Central memory CD8-positive, alpha-beta T cell (primary cell): ENCODE data around the gene GRM5.
"Not testable (repeated sequence)": the region's sequence is repeated elsewhere in the genome, so short reads cannot be mapped to it uniquely, and the experiment has no call there.

ENCODE experiments used
- ATAC-seq: fragments of 150-1000 bp; cut with Tn5 transposase; replicated peaks from 2 replicates; pipeline ENCODE4 v1.10.0; 2022; ENCODE audit warnings: mild to moderate bottlenecking, moderate FRiP score, moderate number of reproducible peaks; ENCODE audit not compliant: poor library complexity, severe bottlenecking; ENCODE audit errors: extremely low read depth
- DNase-seq, 2 donors: peaks; one replicate each; pipeline ENCODE4 v3.0.0; 2021; ENCODE audit warnings: low spot score in 2 of 2
- H3K27ac Mint-ChIP-seq: one replicate; pipeline ENCODE4 v1.8.0; 2022; ENCODE audit warnings: low read depth, mild to moderate bottlenecking, moderate library complexity, mixed read lengths
- H3K27me3 Mint-ChIP-seq: one replicate; pipeline ENCODE4 v1.8.0; 2022; ENCODE audit warnings: mixed read lengths
- H3K36me3 Mint-ChIP-seq: one replicate; pipeline ENCODE4 v1.8.0; 2022; ENCODE audit warnings: mild to moderate bottlenecking, moderate library complexity, mixed read lengths; ENCODE audit not compliant: insufficient read depth
- H3K4me1 Mint-ChIP-seq: one replicate; pipeline ENCODE4 v1.8.0; 2022; ENCODE audit warnings: mixed read lengths
- H3K4me3 Mint-ChIP-seq: one replicate; pipeline ENCODE4 v1.8.0; 2022; ENCODE audit warnings: mild to moderate bottlenecking, moderate library complexity, mixed read lengths
- H3K9me3 Mint-ChIP-seq: one replicate; pipeline ENCODE4 v1.8.0; 2022; ENCODE audit warnings: mixed read lengths

GRM5 gene

DNA sequence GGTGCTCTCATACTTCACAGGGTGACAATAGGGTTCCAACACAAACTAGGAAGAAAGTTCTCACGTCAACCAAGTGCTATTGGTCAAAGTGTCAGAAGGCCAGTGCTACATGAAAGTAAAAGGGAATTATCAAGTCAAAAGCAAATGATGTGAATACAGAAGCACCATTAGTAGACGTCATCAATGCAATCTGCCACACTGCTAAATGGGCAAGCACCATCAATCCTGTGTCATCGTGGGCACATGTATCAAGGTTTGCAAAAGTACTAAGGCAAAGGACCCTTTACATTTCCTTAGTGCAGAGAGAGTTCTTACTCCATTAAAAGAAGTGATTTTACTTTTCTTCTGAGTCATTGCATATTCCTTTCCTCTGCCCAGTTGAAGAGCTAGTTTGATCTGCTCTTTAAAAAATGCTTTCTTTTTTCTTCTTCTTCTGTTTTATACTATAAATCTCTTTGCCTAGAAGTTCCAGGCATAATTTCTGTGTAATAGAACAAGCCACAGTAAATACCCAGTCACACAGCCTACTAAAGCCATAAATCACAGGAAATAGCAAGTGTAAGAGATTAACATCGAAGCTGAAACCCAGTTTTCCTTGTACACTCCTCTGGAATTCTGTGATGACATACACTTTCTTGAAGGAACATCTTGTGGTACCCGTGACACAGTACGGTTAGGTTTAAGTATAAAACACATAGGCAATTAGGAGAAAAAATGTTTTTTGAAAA, 21.8 kb downstream of the GRM5 start:
- not testable (repeated sequence) for DNase-seq, H3K27me3 Mint-ChIP-seq, H3K4me1 Mint-ChIP-seq, H3K9me3 Mint-ChIP-seq, ATAC-seq, H3K4me3 Mint-ChIP-seq, H3K27ac Mint-ChIP-seq, H3K36me3 Mint-ChIP-seq

GRCh38 chr11:89029671-89030070, 36.1 kb downstream of the GRM5 start:
- not testable (repeated sequence) for H3K27me3 Mint-ChIP-seq, H3K36me3 Mint-ChIP-seq, ATAC-seq, H3K27ac Mint-ChIP-seq, DNase-seq, H3K9me3 Mint-ChIP-seq, H3K4me1 Mint-ChIP-seq, H3K4me3 Mint-ChIP-seq

DNA sequence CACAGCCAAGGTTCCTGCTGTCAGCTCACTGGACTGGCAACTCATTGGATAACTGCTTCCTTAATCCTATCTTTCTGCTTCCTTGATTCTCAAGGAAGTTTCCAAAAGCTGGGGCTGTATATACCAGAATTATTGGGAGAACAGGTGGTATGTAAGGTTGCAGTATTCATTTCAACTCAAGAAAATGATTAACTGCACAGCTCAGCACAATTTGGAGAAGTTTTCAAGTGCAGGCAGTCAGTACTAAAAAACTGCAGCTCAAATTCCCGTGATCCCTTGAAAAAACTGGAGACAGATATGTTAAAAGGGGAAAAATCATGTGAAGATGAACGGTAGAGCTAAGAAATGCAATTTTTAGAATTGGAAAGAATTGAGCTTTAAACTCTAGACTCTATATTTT, 44.4 kb downstream of the GRM5 start:
- DNase-seq (no peak), ATAC-seq (no peak)
- no peaks in the 10 kb centered on the region for H3K4me1 Mint-ChIP-seq
- H3K27ac Mint-ChIP-seq = no peak overlapping the region
- H3K27me3 Mint-ChIP-seq = no peaks in the 10 kb centered on the region
- no peaks in the 10 kb centered on the region for H3K36me3 Mint-ChIP-seq
- H3K9me3 Mint-ChIP-seq = no peaks in the 10 kb centered on the region
- no peak overlapping the region for H3K4me3 Mint-ChIP-seq

- not testable (repeated sequence) for H3K36me3 Mint-ChIP-seq, ATAC-seq, H3K9me3 Mint-ChIP-seq, H3K4me3 Mint-ChIP-seq, H3K27me3 Mint-ChIP-seq, DNase-seq, H3K4me1 Mint-ChIP-seq, H3K27ac Mint-ChIP-seq
These were observed 45.8 kb downstream of the GRM5 start for GRCh38 chr11:89019827-89020547.

GRCh38 chr11:89016214-89016613, 49.6 kb downstream of the GRM5 start:
- ATAC-seq = no peak

GRCh38 chr11:89015614-89016013, 50.2 kb downstream of the GRM5 start:
- no peaks in the 10 kb centered on the region for H3K27me3 Mint-ChIP-seq
- H3K4me1 Mint-ChIP-seq = no peaks in the 10 kb centered on the region
- DNase-seq (no peak), ATAC-seq (no peak)
- no peaks in the 10 kb centered on the region for H3K36me3 Mint-ChIP-seq
- no peak overlapping the region for H3K4me3 Mint-ChIP-seq
- H3K27ac Mint-ChIP-seq = no peak overlapping the region
- H3K9me3 Mint-ChIP-seq = peaks cover 5% of the 10 kb centered on the region

More at GRCh38 chr11:89016214-89016613, 49.6 kb downstream of the GRM5 start:
- no peak for DNase-seq
- H3K4me1 Mint-ChIP-seq = no peaks in the 10 kb centered on the region
- H3K9me3 Mint-ChIP-seq = peaks cover 5% of the 10 kb centered on the region
- no peaks in the 10 kb centered on the region for H3K36me3 Mint-ChIP-seq
- no peak overlapping the region for H3K27ac Mint-ChIP-seq
- H3K4me3 Mint-ChIP-seq = no peak overlapping the region
- H3K27me3 Mint-ChIP-seq = no peaks in the 10 kb centered on the region

- DNase-seq, H3K9me3 Mint-ChIP-seq, ATAC-seq, H3K27me3 Mint-ChIP-seq, H3K4me3 Mint-ChIP-seq, H3K27ac Mint-ChIP-seq, H3K4me1 Mint-ChIP-seq, H3K36me3 Mint-ChIP-seq: not testable (repeated sequence)
These were observed 64.9 kb downstream of the GRM5 start for GRCh38 chr11:89000852-89001251.

DNA sequence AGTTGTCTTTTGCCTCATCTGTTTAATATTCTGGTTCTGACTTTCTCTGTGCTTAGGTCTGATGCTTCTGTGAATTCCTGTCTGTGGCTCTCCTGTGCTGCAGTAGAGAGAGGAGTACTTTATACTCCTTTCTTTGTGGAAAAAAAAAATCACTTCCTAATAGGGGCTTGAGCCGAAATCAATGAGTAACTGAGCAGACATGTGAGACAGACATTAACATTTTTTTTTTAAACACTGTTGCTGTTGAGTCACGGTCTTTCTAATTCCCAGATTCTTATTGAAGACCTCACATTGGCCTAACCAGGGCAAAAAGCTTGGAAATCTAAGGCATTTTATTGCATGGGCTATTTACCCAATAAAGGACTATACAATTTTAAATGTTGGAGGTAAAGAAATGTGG, 86.1 kb downstream of the GRM5 start:
- H3K9me3 Mint-ChIP-seq = no peaks in the 10 kb centered on the region
- ATAC-seq (no peak), DNase-seq (no peak)
- H3K36me3 Mint-ChIP-seq = no peaks in the 10 kb centered on the region
- no peak overlapping the region for H3K27ac Mint-ChIP-seq
- no peaks in the 10 kb centered on the region for H3K4me1 Mint-ChIP-seq
- H3K4me3 Mint-ChIP-seq = no peak overlapping the region
- H3K27me3 Mint-ChIP-seq = no peaks in the 10 kb centered on the region

DNA sequence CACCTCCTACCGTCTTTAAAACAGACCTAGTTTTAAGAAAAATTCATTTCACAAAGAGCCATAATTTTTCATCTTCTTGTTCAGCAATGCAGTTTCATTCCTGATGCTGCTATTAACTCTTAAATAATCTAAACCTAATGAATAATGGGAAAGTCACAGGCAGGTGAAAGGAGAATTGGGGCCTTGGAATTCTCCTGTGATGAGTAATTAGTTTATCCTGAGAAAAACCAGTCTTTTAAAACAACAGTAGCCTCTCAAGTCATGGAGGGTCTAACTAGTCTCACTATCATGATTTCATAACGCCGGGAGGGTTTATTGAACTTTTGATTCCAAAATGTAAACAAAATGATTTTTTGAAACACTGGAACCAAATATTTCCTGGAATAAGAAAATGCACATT, 86.8 kb downstream of the GRM5 start:
- H3K4me3 Mint-ChIP-seq, H3K27ac Mint-ChIP-seq, H3K36me3 Mint-ChIP-seq, H3K9me3 Mint-ChIP-seq, H3K4me1 Mint-ChIP-seq, H3K27me3 Mint-ChIP-seq, DNase-seq, ATAC-seq: not testable (repeated sequence)

- not testable (repeated sequence) for H3K27ac Mint-ChIP-seq, DNase-seq, H3K36me3 Mint-ChIP-seq, ATAC-seq, H3K27me3 Mint-ChIP-seq, H3K4me1 Mint-ChIP-seq, H3K4me3 Mint-ChIP-seq, H3K9me3 Mint-ChIP-seq
These were observed 90.3 kb downstream of the GRM5 start for GRCh38 chr11:88975441-88975840.

- DNase-seq (no peak), ATAC-seq (no peak)
- H3K4me1 Mint-ChIP-seq = no peaks in the 10 kb centered on the region
- H3K9me3 Mint-ChIP-seq = peaks cover 6% of the 10 kb centered on the region
- H3K36me3 Mint-ChIP-seq = no peaks in the 10 kb centered on the region
- H3K27me3 Mint-ChIP-seq = no peaks in the 10 kb centered on the region
- no peak overlapping the region for H3K27ac Mint-ChIP-seq
- H3K4me3 Mint-ChIP-seq = no peak overlapping the region
These were observed 93.6 kb downstream of the GRM5 start for GRCh38 chr11:88972210-88972609.

GRCh38 chr11:88961621-88962020, 104.2 kb downstream of the GRM5 start:
- not testable (repeated sequence) for DNase-seq, H3K36me3 Mint-ChIP-seq, H3K4me3 Mint-ChIP-seq, ATAC-seq, H3K27ac Mint-ChIP-seq, H3K9me3 Mint-ChIP-seq, H3K27me3 Mint-ChIP-seq, H3K4me1 Mint-ChIP-seq

DNA sequence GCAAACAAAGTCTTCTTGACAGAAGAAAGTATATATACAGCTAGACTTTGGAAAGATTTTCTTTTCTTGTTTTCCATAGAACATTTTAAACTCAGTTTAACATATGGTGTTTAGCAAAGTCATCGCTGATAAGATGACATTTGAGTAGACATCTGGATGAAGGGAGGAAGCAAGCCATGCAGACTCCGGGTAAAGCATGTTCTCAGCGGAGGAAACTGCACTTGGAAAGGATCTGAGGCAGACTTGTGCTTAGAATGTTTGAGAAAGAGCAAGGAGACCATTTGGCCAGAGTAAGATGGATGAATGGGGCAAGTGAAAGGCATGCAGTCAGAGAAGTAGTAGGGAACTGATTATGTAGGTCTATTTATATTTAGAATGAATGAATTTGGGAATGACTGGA, 105.9 kb downstream of the GRM5 start:
- not testable (repeated sequence) for ATAC-seq, DNase-seq, H3K27ac Mint-ChIP-seq, H3K4me1 Mint-ChIP-seq, H3K27me3 Mint-ChIP-seq, H3K9me3 Mint-ChIP-seq, H3K36me3 Mint-ChIP-seq, H3K4me3 Mint-ChIP-seq
